HG03159 (cell line): ENCODE measurements around the gene FMNL1.
"Not testable (repeated sequence)": the region's sequence is repeated elsewhere in the genome, so short reads cannot be mapped to it uniquely, and the experiment has no call there.

ENCODE experiments used
- ATAC-seq: cut with Tn5 transposase; IDR thresholded peaks from one replicate; pipeline ENCODE4 v1.9.1; 2021; ENCODE audit warnings: mild to moderate bottlenecking, moderate library complexity; ENCODE audit not compliant: unreplicated experiment

The FMNL1 gene

DNA sequence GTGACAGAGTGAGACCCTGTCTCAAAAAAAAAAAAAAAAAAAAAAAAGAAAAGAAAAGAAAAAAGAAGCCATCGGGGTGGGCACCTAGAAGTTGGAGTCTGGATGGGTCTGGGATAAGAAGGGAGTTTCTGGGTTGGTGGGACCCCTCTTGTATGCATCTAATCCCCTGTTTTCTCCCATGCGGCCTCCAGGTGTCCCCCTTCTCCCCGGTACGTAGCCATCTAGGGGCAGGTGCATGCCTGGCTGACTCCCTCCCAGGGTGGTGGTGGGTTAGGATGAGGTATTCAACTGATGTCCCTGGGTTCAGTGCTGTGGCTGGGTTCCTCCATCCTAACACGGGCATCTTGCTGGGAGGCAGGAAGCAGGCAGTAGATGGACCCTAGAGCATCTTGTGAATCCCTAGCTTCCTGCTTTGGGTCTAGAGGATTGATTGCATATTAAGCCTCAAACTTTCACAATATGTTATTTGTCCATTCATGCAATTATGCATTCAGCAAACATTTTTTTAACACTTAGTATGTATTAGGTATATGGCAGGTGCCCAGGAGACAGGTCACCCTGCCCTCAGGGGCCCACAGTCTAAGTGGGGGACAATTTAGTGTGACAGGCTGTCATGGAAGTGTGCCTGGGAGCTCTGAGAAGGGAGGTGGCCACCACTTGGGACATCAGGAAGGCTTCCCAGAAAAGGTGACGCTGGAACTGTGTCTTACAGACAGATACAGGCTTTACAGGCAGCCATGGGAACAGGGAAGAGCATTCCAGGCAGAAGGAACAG is 13.1 kb downstream of the FMNL1 start:
- ATAC-seq, result no peak

DNA sequence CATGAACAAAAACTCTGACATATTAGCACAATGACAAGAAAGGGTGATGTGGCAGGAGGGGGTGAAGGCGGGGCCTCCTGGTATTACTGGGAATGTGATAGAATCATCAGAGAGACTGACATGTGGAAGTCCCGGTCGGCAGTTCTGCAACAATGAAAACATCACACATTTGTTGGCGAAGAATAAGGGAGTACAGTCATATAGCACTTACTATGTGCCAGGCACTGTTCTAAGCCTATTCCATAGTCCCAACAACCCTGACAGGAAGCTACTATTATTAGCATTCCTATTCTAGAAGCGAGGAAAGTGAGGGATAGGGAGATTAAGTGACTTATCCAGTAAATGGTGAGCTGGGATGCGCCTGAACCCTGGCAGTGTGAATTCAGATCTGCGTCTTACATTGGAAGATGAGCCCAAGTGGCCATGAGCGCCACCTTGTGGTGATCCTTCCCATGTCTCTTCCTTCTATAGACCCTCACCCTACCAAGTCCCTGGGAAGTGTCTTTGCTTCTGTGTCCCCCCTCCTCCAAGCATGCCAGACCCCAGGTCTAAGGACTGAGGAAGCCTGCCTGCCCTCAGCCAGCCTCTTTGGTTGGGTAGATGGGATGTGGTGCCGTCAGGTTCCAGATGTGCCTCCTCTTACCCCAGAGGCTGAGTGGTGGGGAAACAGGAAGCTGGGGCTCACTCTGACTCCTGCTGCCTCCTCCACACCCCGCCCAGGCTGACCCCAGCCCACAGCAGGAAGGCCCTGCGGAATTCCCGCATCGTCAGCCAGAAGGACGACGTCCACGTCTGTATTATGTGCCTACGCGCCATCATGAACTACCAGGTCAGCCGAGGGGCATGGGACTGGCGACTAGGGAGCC is 14.0 kb downstream of the FMNL1 start:
- no peak for ATAC-seq

DNA sequence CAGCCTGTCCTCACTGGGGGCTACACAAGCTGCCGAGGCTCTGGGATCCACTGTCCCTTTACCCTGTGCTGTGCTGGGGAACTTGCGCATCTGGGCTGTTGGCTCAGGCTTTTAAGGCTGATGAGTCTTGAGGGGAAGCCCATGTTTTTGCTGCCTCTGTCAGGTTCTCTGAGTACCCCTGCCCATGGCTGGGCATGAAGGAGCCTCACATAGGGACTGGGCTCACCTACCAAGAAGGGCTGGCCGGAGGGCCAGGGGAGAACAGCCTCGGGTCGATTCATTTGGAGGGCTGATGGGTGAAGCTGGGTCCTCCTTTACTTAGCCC is 14.6 kb downstream of the FMNL1 start:
- ATAC-seq, result no peak

DNA sequence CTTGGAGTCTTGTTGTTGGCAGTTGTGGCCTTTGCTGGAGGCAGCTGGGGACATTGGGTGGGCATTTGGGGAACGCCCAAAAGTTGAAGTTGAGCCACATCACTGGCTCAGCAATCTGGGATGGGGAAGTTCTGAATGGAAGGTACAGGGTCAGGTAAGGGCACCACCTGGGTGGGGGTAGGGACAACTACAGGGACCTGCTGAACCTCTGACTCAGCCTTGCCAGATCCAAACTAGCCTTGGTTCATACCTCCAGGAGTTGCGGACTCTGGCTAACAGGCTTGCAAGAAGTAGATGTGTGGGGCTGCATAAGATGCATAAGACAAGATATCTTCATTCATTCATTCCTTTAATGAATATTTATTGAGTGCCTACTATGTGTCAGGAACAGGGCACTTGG is 16.0 kb downstream of the FMNL1 start:
- no peak for ATAC-seq

DNA sequence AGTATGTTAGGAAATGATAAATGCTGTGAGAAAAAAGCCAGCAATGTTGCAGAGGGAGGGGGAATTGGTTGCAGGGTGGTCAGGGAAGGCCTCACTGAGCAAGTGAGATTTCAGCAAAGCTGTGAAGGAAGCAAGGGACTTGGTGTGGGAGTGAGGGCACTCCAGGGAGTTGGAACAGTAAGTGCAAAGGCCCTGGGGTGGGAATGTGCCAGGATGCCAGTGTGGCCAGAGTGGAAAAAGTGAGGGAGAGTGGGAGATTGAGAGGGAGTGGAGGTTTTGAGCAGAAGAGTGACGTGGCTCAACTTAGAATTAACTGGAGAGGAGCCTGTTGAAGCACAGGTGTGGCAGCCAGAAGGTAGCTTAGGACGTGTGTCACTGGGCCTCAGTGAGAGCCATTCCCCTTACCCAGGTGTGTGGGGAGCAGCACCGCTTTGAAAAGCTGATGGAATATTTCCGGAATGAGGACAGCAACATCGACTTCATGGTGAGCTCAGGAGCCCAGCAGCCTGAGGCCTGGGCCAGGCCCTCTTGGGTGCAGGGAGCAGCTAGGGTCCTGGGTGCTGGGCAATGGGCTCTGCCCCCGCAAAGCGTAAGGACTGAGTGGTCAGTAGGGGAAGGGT is 16.6 kb downstream of the FMNL1 start:
- ATAC-seq, result no peak

DNA sequence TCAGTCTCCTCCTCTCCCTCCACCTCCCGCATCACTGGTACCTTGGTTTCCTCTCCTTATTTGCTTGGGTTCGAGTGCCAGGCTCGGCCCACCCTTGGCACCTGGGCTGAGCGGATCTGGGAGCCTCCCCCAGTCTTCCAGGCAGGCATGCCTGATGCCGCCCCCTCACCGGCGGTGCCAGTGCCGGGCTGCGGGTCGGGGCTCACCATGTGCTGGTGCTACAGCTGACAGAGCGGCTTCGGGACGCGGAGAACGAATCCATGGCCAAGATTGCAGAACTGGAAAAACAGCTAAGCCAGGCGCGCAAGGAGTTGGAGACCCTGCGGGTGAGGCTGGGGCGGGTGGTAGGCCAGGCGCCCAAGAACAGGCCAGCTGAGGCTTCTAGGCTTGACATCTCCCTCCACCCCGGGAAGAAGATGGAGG is 19.2 kb downstream of the FMNL1 start:
- ATAC-seq, result no peak

DNA sequence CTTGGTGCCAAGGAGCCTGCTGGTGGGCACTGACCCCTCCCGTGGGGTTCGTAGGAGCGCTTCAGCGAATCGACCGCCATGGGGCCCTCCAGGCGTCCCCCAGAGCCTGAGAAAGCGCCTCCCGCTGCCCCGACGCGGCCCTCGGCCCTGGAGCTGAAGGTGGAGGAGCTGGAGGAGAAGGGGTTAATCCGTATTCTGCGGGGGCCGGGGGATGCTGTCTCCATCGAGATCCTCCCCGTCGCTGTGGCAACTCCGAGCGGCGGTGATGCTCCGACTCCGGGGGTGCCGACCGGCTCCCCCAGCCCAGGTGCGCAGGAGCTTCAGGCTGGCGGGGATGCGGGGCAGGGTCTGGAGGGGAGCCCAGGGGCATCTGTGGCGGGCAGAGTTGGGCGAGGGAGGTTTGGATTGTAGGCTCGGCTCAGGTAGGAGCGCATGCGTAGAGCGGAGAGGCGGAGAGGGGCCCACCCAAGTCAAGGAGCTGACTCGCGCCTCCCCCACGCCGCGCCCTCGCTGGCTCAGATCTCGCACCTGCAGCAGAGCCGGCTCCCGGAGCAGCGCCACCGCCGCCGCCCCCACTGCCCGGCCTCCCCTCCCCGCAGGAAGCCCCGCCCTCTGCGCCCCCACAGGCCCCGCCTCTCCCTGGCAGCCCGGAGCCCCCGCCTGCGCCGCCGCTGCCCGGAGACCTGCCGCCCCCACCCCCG is 19.8 kb downstream of the FMNL1 start:
- no peak for ATAC-seq

DNA sequence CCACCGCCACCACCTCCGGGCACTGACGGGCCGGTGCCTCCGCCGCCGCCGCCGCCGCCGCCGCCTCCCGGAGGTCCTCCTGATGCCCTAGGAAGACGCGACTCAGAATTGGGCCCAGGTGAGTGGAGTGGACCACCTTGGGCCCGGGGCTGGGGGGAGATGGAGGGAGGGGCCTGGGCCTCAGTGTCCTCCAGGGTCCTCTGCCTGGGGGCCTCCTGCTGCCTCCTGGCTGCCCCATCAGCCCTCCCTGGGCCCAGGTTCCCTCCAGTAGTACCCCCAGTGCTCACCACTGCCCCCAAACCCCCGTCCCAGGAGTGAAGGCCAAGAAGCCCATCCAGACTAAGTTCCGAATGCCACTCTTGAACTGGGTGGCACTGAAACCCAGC is 20.3 kb downstream of the FMNL1 start:
- no peak for ATAC-seq

DNA sequence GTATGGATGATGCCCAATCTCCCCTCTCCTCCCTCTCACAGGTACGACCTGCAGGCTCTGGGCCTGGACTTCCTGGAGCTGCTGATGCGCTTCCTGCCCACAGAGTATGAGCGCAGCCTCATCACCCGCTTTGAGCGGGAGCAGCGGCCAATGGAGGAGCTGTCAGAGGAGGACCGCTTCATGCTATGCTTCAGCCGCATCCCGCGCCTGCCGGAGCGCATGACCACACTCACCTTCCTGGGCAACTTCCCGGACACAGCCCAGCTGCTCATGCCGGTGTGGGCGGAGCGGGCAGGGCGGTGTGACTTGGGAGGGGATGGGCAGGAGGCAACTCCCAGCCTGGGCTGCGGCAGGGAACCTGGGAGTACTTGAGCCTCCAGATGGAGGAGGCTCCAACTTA is 22.1 kb downstream of the FMNL1 start:
- no peak for ATAC-seq

DNA sequence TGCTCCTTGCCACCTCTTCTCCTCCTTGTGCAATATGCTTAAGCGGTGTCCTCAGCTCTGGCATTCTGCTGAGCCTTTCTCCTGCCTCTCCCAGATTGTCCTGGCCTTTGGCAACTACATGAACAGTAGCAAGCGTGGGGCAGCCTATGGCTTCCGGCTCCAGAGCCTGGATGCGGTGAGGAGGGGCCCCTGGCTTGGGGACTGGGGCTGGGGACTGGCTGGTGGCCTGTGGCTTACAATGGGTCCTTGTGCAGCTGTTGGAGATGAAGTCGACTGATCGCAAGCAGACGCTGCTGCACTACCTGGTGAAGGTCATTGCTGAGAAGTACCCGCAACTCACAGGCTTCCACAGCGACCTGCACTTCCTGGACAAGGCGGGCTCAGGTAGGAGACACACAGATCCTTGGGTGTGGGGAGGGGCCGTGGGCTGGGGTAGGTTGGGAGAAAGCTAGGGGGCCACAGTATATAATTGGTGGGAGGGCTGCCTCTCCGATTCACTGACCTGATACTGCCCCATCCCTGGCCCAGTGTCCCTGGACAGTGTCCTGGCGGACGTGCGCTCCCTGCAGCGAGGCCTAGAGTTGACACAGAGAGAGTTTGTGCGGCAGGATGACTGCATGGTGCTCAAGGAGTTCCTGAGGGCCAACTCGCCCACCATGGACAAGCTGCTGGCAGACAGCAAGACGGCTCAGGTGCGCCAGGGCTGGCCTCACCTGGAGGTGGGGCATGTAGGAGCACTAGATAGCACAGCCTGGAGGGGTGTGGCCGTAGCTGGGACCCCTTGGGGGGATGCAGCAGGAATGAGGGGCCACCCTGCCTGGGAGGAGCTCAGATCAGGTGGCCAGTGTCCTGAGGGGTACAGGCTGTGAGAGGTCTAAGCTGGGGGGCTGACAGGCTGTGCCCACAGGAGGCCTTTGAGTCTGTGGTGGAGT is 23.3 kb downstream of the FMNL1 start:
- no peak for ATAC-seq

DNA sequence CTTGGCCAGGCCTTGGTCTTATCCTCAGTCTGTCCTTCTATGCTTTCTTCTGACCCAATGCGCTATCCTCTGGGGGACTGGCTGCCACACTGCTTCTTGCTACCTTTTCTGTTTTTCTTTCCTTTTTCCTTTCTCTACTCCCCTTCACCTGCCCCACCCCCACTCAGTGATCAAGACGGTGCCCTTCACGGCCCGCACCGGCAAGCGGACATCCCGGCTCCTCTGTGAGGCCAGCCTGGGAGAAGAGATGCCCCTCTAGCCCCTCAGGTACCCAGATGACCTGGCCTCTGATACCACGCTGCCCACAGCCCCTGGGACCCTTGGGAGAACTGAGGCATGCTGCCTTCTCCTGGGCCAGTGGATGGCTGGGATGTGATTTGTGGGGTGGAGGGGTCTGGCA is 24.7 kb downstream of the FMNL1 start:
- ATAC-seq, result no peak

DNA sequence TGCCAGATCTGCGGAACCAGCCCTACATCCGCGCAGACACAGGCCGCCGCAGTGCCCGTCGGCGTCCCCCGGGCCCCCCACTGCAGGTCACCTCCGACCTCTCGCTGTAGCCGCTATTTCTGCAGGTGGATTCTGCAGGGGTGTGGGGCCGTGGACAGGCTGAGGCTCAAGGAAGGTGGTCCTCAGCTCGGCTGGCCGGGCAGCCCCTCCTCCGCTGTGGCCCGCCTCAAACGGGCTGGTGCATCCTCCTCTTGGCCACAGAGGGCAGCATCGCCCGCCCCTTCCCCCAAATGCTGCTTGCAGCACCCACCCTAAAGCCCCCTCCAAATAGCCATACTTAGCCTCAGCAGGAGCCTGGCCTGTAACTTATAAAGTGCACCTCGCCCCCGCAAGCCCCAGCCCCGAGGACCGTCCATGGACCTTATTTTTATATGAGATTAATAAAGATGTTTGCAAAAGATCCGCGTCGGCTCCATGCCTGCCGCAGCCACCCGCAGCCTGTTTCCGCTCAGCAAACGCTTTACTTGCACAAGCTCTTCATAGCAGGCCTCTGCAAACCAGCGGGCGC is 25.3 kb downstream of the FMNL1 start:
- no peak for ATAC-seq

DNA sequence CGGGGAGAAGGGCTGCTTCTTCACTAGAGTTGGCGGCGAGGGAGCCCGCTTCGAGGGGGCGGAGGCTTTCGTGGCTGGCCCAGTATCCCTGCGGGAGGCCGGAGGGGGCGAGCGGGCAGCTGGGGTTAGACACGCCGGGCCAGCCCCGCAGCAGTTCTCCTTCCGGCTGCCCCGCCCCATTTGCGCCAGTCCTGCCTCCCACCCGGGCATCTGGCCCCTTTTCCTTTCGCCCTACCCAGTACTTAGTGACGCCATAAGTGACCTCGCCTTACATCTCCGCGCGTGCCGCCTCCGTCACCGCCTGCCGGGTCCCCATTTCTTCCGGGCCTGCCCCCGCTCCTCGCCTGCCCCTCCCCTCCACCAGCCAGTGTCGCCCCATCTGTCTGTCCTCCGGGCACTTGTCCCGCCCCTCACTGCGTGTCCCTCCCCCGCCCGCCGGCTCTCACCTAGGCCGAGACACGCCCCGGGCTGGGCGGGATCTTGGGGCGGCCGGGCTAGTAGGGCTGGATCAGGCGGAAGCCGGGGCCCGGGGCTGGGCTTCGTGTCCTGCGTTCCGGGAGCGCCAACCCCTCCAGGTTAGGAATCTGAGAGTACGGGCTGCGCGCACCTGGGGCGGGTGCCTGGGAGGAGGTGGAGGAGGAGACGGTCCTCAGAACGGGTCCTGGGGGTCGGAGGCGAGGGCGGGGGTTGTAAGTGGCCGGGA is 25.9 kb downstream of the FMNL1 start:
- ATAC-seq, result peak; percentile 73

DNA sequence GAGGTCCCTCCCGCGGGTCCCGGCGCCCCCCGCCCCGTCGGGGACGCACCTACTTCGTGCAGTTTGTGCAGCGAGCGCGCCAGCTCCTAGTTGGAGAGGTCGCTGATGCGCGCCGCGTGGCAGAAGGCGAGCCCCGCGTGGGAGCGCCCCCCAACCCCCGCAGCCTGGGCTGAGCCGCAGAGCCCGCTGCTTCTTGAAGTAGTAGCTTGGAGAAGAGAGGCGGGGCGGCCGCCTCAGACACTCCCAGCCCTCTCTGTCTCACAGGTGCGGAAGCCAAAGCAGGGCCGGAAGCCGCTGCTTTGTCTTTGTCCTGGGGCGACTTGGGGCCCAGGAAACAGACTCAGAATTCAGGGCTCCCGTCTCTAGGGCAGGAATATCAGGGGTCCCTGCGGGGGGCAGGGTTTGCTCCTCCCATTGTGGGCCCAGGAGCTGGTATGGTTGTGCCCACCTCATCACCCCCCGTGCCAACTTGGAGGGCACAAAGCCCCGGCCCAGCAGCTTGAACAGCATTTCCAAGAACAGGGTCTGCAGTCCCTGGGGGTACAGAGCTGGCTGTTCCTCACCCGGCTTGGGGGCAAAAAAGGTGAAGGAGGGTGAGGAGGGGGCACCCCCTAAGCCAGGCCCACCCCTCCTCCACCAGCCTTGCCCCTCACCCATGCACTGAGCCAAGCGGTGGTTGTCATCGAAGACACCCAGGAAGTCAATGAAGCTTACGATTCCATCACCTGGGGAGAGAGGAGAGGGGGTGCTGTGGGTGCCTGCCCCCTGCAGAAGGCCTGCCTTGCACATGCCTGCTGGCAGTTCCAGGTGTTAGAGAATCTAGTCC is 26.7 kb downstream of the FMNL1 start:
- peak; percentile 65 for ATAC-seq

DNA sequence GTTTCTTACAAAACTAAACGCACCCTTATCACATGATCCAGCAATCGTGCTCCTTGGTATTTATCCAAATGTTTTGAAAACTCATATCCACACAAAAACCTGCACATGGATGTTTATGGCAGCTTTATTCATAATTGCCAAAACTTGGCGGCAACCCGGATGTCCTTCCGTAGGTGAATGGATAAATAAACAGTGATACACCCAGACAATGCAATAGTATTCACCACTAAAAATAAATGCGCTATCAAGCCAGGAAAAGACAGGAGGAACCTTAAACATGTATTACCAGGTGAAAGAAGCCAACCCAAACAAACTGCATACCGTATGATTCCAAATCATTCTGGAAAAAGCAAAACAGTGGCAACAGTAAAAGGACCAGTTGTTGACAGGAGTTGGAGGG is 30.2 kb downstream of the FMNL1 start:
- no peak for ATAC-seq

DNA sequence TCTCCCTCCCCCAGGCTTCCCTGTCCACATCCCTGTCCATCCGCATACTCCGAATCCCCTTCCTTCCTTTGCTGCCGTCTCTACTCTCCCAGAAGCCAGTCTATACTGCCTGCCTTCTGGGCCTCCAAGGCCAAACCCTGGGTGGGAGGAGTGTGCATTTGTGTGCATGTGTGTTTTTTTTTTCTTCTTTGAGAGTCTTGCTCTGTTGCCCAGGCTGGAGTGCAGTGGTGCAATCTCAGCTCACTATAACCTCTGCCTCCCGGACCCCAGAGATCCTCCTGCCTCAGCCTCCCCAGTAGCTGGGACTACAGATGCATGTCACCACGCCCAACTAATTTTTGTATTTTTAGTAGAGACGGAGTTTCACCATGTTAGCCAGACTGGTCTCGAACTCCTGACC is 31.6 kb downstream of the FMNL1 start:
- ATAC-seq, result not testable (repeated sequence)

DNA sequence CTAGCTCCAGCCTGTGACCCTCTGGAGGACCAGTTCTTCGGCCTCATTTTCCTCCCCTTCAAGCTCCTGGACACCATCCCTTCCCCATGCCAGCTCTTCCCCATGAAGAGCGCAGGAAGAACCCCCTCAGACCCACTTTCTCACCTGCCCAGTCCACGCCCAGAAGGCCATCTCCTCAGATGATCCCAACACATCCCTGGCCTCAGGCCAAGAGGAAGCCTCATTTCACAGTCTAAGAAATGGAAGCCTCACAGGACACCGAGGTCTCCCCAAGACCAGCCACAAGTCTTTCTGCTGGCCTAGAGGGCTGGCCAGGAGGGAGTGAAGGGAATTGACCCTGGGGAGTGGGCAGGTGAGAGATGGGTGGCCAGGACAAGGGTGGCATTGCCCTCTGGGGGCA is 32.2 kb downstream of the FMNL1 start:
- no peak for ATAC-seq

DNA sequence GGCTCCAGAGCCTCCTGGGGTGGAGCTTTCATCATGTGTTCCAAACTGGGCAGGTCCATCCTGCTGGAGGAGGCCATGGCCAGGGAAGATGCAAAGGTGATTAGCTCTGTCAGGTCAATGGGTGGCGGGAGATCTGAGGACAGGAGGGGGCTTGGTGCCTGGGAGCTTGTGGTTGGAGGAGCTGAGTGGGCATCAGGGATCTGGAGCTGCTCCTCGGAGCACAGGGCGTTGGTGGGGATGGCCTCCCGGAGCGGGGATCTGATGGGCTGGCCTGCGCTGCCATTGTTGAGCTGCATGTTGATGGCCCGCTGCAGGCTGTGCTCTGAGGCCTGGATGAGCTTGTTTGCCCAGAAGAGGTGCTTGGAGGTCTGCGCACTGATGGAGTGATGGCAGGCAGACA is 33.7 kb downstream of the FMNL1 start:
- no peak for ATAC-seq
